ENCODE measurements around the gene GLDN. TPM values are rescaled to one million over a fixed set of nuclear protein-coding genes. Genes with fewer than 3 reads are reported as not detected.

The GLDN gene
- total and polyA plus RNA-seq, 2 of the 8 experiments (the other 6 are each of a cell fraction or from before 2014, with no cell fraction given): 0.24 to 0.50 TPM

GRCh38 chr15:51348688-51349087, 7.2 kb downstream of the GLDN start:
- Histone ChIP-seq H3K4me1 (replicated peaks in 1 of 4; ENCODE audit: control insufficient read depth in 3 of 4, insufficient read depth in 4 of 4, low read length in 3 of 4) (no peaks in the 10 kb centered on the region), H2BK5ac (ENCODE audit: low read depth, low read length) (no peak overlapping the region), H2BK15ac (ENCODE audit: low read length) (no peak overlapping the region), H3K27me3 (replicated peaks in 1 of 4; ENCODE audit: control insufficient read depth in 3 of 4, extremely low read depth in 1 of 4, insufficient read depth in 3 of 4, low read length in 3 of 4) (peaks cover 0 to 3% (median under 1%) of the 10 kb centered on the region in 4 experiments; a peak in 1 of 7 replicates), H2BK120ac (replicated peaks; ENCODE audit: low read depth, low read length) (no peak overlapping the region), H4K20me1 (replicated peaks in 1 of 2; ENCODE audit: control insufficient read depth in 1 of 2, insufficient read depth in 2 of 2, low read length in 2 of 2) (no peaks in the 10 kb centered on the region), H3K79me1 (ENCODE audit: low read depth, low read length) (no peaks in the 10 kb centered on the region), H2BK12ac (ENCODE audit: low read depth, low read length) (no peak overlapping the region), H3K4me3 (ENCODE audit: extremely low read depth in 1 of 4, insufficient read depth in 2 of 4, low read depth in 3 of 4, low read length in 4 of 4) (no peak overlapping the region), H3K23me2 (ENCODE audit: low read depth, low read length) (no peaks in the 10 kb centered on the region), H4K8ac (ENCODE audit: extremely low read depth, insufficient read depth, low read length) (no peak overlapping the region), H3K27ac (ENCODE audit: low read depth, low read length) (no peak overlapping the region), H3K56ac (replicated peaks; ENCODE audit: insufficient read length, low read depth, low read length) (no peak overlapping the region), H2BK20ac (ENCODE audit: low read length) (no peak overlapping the region), H3K14ac (ENCODE audit: insufficient read length) (no peak overlapping the region), H3K79me2 (ENCODE audit: control insufficient read depth in 1 of 2, insufficient read depth in 2 of 2, low read length in 2 of 2) (no peaks in the 10 kb centered on the region), H3K9me3 (ENCODE audit: insufficient read depth in 2 of 2, low read depth in 1 of 2, low read length in 1 of 2) (no peaks in the 10 kb centered on the region), H3K23ac (ENCODE audit: insufficient read length) (no peak overlapping the region), H3K18ac (ENCODE audit: extremely low read depth, low read length) (no peak overlapping the region), H3K4ac (replicated peaks; ENCODE audit: insufficient read length, low read depth, low read length) (no peak overlapping the region), H2AFZ (ENCODE audit: low read length) (no peak overlapping the region), H3K36me3 (ENCODE audit: control insufficient read depth in 2 of 4, insufficient read depth in 4 of 4, low read length in 3 of 4) (no peaks in the 10 kb centered on the region), H4K91ac (replicated peaks; ENCODE audit: insufficient read length, low read length) (no peak overlapping the region), H3K4me2 (ENCODE audit: insufficient read depth in 1 of 2, low read depth in 2 of 2, low read length in 2 of 2) (no peak overlapping the region), H2AK5ac (ENCODE audit: low read depth, low read length) (no peak overlapping the region), H4K5ac (ENCODE audit: insufficient read length, low read depth, low read length) (no peak overlapping the region), H3K9ac (replicated peaks in 1 of 4; ENCODE audit: extremely low read depth in 1 of 4, low read depth in 3 of 4, low read length in 3 of 4) (no peak overlapping the region)
- CTCF ChIA-PET (ENCODE audit: partially characterized antibody): interaction anchor here (0.9 to 2.7 kb wide), 5 partner anchors 16 to 185 kb away, joined by 3 to 13 read pairs (median 5); no protein-coding TSS in a partner anchor
- DNase-seq (ENCODE audit: low read depth in 1 of 2, low spot score in 2 of 2) (no peak), FAIRE-seq (no peak)
- TF ChIP-seq NANOG (IDR thresholded peaks at IDR 0.05; ENCODE audit: insufficient read depth, low read depth, low read length, poor library complexity, severe bottlenecking) (no peak), JUN (IDR thresholded peaks at IDR 0.05; ENCODE audit: low read depth, low read length) (no peak), CBX5 (IDR thresholded peaks at IDR 0.05; ENCODE audit: low read depth, low read length) (no peak), TAF1 (IDR thresholded peaks at IDR 0.05; ENCODE audit: low read depth, low read length) (no peak), ATF3 (IDR thresholded peaks at IDR 0.05; ENCODE audit: insufficient read depth, low read depth, low read length) (no peak), SRF (IDR thresholded peaks at IDR 0.05; ENCODE audit: low read depth, low read length) (no peak), HDAC6 (IDR thresholded peaks at IDR 0.05; ENCODE audit: low read depth, low read length) (no peak), CEBPB (IDR thresholded peaks at IDR 0.05; ENCODE audit: low read depth, low read length) (no peak), ASH2L (IDR thresholded peaks at IDR 0.05; ENCODE audit: low read length) (no peak), SAP30 (IDR thresholded peaks at IDR 0.05; ENCODE audit: insufficient read depth, insufficient replicate concordance, low read length) (no peak)
- WGBS, 2 experiments (ENCODE audit: extremely low coverage in 1 of 2, insufficient coverage in 1 of 2, insufficient read length in 1 of 2, insufficient replicate concordance in 2 of 2, low coverage in 1 of 2, low lambda C conversion rate in 2 of 2, missing lambda C conversion rate in 1 of 2): 92% methylated on average over 5 of the region's 5 CpGs; no CpG with 5 or more reads in 1 of the 2 experiments
- POLR2A ChIA-PET (ENCODE audit: partially characterized antibody): no interaction called here
